B cell (primary cell): ENCODE results near the gene XRCC6. TPM values are rescaled to one million over a fixed set of nuclear protein-coding genes. Genes with fewer than 3 reads are reported as not detected.

Experiments
- ATAC-seq: fragments of 200-7000 bp; cut with Tn5 transposase; one replicate; pipeline ENCODE4 v1.10.0; 2021; ENCODE audit warnings: low read depth, mild to moderate bottlenecking, moderate number of reproducible peaks, moderate library complexity
- CTCF ChIA-PET: fragments of 350-600 bp; sonication (Branson Sonifier 250); formaldehyde crosslinking; loops from one replicate; lab custom pipeline; 2021; ENCODE audit warnings: antibody characterized with exemption, inconsistent platforms; lab: Charles Lee
- POLR2A ChIA-PET: fragments of 350-600 bp; sonication (Branson Sonifier 250); formaldehyde crosslinking; loops from one replicate; lab custom pipeline; 2021; ENCODE audit warnings: antibody characterized with exemption; lab: Charles Lee
- DNase-seq: peaks from one replicate; pipeline ENCODE4 v3.0.0; 2013
- H2AFZ ChIP-seq: 2 replicates; pipeline ENCODE4 v1.6.1; 2012; ENCODE audit warnings: mild to moderate bottlenecking, low read depth, low read length; ENCODE audit not compliant: insufficient read depth, poor library complexity, severe bottlenecking
- H3K27ac ChIP-seq, 2 donors: 1 replicate in 1 of 2; 2 replicates in 1 of 2; pipeline ENCODE4 v1.5.1; 2012 to 2013; ENCODE audit warnings: low read length in 2 of 2, mild to moderate bottlenecking in 2 of 2, moderate library complexity in 1 of 2
- H3K27me3 ChIP-seq, 4 experiments: fragments of 200-600 bp in 1 of 4; sonication (generic) in 1 of 4; replicated peaks in 1 of 4; 1 replicate in 2 of 4; 2 replicates in 2 of 4; pipeline versions ENCODE4 v1.6.1 to v1.7.0; 2013 to 2016; ENCODE audit warnings: low read length in 3 of 4, mild to moderate bottlenecking in 2 of 4, mixed read lengths in 1 of 4, moderate library complexity in 1 of 4; ENCODE audit not compliant: insufficient read depth in 4 of 4, control insufficient read depth in 3 of 4; ENCODE audit errors: control extremely low read depth in 1 of 4
- H3K36me3 ChIP-seq, 2 experiments: replicated peaks in 1 of 2; 1 replicate in 1 of 2; 2 replicates in 1 of 2; pipeline versions ENCODE4 v1.6.1 to v1.7.1; 2013; ENCODE audit warnings: low read length in 1 of 2; ENCODE audit not compliant: insufficient read depth in 2 of 2, control insufficient read depth in 1 of 2; ENCODE audit errors: control extremely low read depth in 1 of 2, extremely low read depth in 1 of 2
- H3K4me1 ChIP-seq, 2 donors: fragments of 200-600 bp in 1 of 2; sonication (generic) in 1 of 2; 1 replicate in 1 of 2; 2 replicates in 1 of 2; pipeline versions ENCODE4 v1.5.1 to v1.6.1; 2013 to 2017; ENCODE audit warnings: low read length in 2 of 2; ENCODE audit not compliant: control insufficient read depth in 2 of 2, insufficient read depth in 2 of 2
- H3K4me2 ChIP-seq: replicated peaks from 2 replicates; pipeline ENCODE3; 2012; ENCODE audit warnings: mild to moderate bottlenecking, low read depth, low read length; ENCODE audit not compliant: poor library complexity, severe bottlenecking
- H3K4me3 ChIP-seq, 5 experiments: fragments of 200-600 bp in 1 of 5; sonication (generic) in 1 of 5; 1 replicate in 3 of 5; 2 replicates in 2 of 5; pipeline versions ENCODE4 v1.5.1 to v1.7.0; 2011 to 2016; ENCODE audit warnings: low read length in 4 of 5, mild to moderate bottlenecking in 4 of 5, low read depth in 2 of 5, control low read depth in 1 of 5, moderate library complexity in 1 of 5; ENCODE audit not compliant: insufficient read depth in 1 of 5; ENCODE audit errors: control extremely low read depth in 1 of 5, extremely low read depth in 1 of 5
- H3K79me2 ChIP-seq: fragments of 200-600 bp; sonication (generic); one replicate; pipeline ENCODE4 v1.6.0; 2016; ENCODE audit warnings: low read length; ENCODE audit not compliant: control insufficient read depth, insufficient read depth
- H3K9ac ChIP-seq: fragments of 200-600 bp; sonication (generic); 2 replicates; pipeline ENCODE4 v1.6.1; 2017; ENCODE audit warnings: mild to moderate bottlenecking, low read length, moderate library complexity
- H3K9me3 ChIP-seq, 3 donors: one replicate each; pipeline versions ENCODE4 v1.6.1 to v1.7.1; 2013; ENCODE audit warnings: low read length in 2 of 3; ENCODE audit not compliant: control insufficient read depth in 2 of 3, insufficient read depth in 1 of 3; ENCODE audit errors: control extremely low read depth in 1 of 3
- H4K20me1 ChIP-seq: 2 replicates; pipeline ENCODE4 v1.6.0; 2012; ENCODE audit warnings: mild to moderate bottlenecking, low read length; ENCODE audit not compliant: insufficient read depth, control insufficient read depth, poor library complexity, severe bottlenecking
- H3K27ac Mint-ChIP-seq: one replicate; pipeline ENCODE4 v1.8.0; 2021; ENCODE audit warnings: mixed read lengths
- H3K27me3 Mint-ChIP-seq: one replicate; pipeline ENCODE4 v1.8.0; 2021; ENCODE audit warnings: mixed read lengths
- H3K4me1 Mint-ChIP-seq: one replicate; pipeline ENCODE4 v1.8.0; 2021; ENCODE audit warnings: mixed read lengths
- H3K4me3 Mint-ChIP-seq: one replicate; pipeline ENCODE4 v1.8.0; 2021; ENCODE audit warnings: mixed read lengths
- H3K9me3 Mint-ChIP-seq: one replicate; pipeline ENCODE4 v1.8.0; 2022; ENCODE audit warnings: mixed read lengths; ENCODE audit not compliant: insufficient read depth
- CTCF ChIP-seq: fragments of 200-600 bp; IDR thresholded peaks from one replicate; pipeline ENCODE4 v1.8.0; 2022; ENCODE audit warnings: antibody characterized with exemption, mild to moderate bottlenecking
- EZH2 ChIP-seq: IDR thresholded peaks from 2 replicates; pipeline ENCODE4 v1.6.1; 2012; ENCODE audit warnings: borderline replicate concordance, low read depth, mild to moderate bottlenecking, moderate library complexity, low read length; ENCODE audit not compliant: insufficient read depth, poor library complexity, severe bottlenecking
- WGBS: methylation state at CpG from one replicate; pipeline ENCODE4 v1.1.5; 2013; ENCODE audit warnings: missing lambda C conversion rate; ENCODE audit not compliant: insufficient coverage; 5-methylcytosine and 5-hydroxymethylcytosine counted together
- intact Hi-C: fragments of 100-400 bp; cut with micrococcal nuclease; formaldehyde crosslinking; loops from one replicate; pipeline ENCODE4 v1.10.0; 2022
- polyA plus RNA-seq: library from polyadenylated mRNA; depleted of rRNA; stranded (reverse); fragments of >200 nt; gene quantifications from 2 replicates; pipeline ENCODE4 v1.2.3, GENCODE V29; 2012
- total RNA-seq, 2 donors: library from RNA; stranded (reverse); fragments of 120-200 nt in 1 of 2; gene quantifications; 1 replicate in 1 of 2; 2 replicates in 1 of 2; pipeline versions ENCODE4 v1.2.3 to v1.2.4, GENCODE V29; 2013 to 2022

XRCC6 gene
- total and polyA plus RNA-seq, 2 donors (not counting 1 experiment from before 2014, with no cell fraction given), result 55.4 to 180 TPM

- POLR2A ChIA-PET, result no interaction called here
- CTCF ChIA-PET, result interaction anchor here (0.5 to 0.8 kb wide), 3 partner anchors 127 to 653 kb away, joined by 3 to 5 read pairs (median 3); no protein-coding TSS in a partner anchor
These were observed 33.2 kb downstream of the XRCC6 start for GRCh38 chr22:41654322-41654721.

GRCh38 chr22:41656556-41656955, 35.5 kb downstream of the XRCC6 start:
- peaks cover 15% of the 10 kb centered on the region for H4K20me1 ChIP-seq
- no peak for ATAC-seq
- no CpG with 5 or more reads among the region's 5 CpGs for WGBS
- ChIA-PET CTCF (interaction anchor here (0.6 to 1.1 kb wide), 3 partner anchors 10 to 621 kb away, joined by 3 read pairs; no protein-coding TSS in a partner anchor), POLR2A (no interaction called here)
- no peak overlapping the region for H3K4me3 Mint-ChIP-seq
- intact Hi-C loops, result no loop called here
- H3K4me1 ChIP-seq, result no peaks in the 10 kb centered on the region
- H3K27me3 Mint-ChIP-seq, result no peaks in the 10 kb centered on the region
- no peak for DNase-seq
- no peak overlapping the region for H3K9ac ChIP-seq
- H3K27ac ChIP-seq, result no peak overlapping the region
- no peak overlapping the region for H2AFZ ChIP-seq
- no peak overlapping the region for H3K4me2 ChIP-seq
- H3K27me3 ChIP-seq, result no peaks in the 10 kb centered on the region
- H3K79me2 ChIP-seq, result peaks cover 5% of the 10 kb centered on the region
- TF ChIP-seq CTCF (no peak), EZH2 (no peak)
- H3K9me3 Mint-ChIP-seq, result no peaks in the 10 kb centered on the region
- H3K4me1 Mint-ChIP-seq, result no peaks in the 10 kb centered on the region
- H3K36me3 ChIP-seq, result peaks cover 5 to 90% of the 10 kb centered on the region in 2 experiments
- H3K9me3 ChIP-seq, result no peaks in the 10 kb centered on the region
- H3K27ac Mint-ChIP-seq, result no peak overlapping the region
- H3K4me3 ChIP-seq, result no peak overlapping the region

More at GRCh38 chr22:41654322-41654721, 33.2 kb downstream of the XRCC6 start:
- WGBS, result 100% methylated on average over 3 of the region's 3 CpGs
- no peaks in the 10 kb centered on the region for H3K4me1 Mint-ChIP-seq
- Histone ChIP-seq H3K4me3 (no peak overlapping the region), H2AFZ (no peak overlapping the region), H3K27me3 (no peaks in the 10 kb centered on the region), H3K4me2 (no peak overlapping the region), H3K79me2 (peaks cover 10% of the 10 kb centered on the region), H3K9ac (no peak overlapping the region), H3K9me3 (no peaks in the 10 kb centered on the region), H3K27ac (no peak overlapping the region), H3K4me1 (no peaks in the 10 kb centered on the region), H4K20me1 (peaks cover 25% of the 10 kb centered on the region), H3K36me3 (peaks cover 11 to 84% of the 10 kb centered on the region in 2 experiments)
- H3K27ac Mint-ChIP-seq, result no peak overlapping the region
- intact Hi-C loops, result no loop called here
- ATAC-seq, result no peak
- DNase-seq, result no peak
- H3K9me3 Mint-ChIP-seq, result no peaks in the 10 kb centered on the region
- H3K27me3 Mint-ChIP-seq, result no peaks in the 10 kb centered on the region
- no peak overlapping the region for H3K4me3 Mint-ChIP-seq
- TF ChIP-seq CTCF (no peak), EZH2 (no peak)
